Neural cell (in vitro differentiated cells): ENCODE data around the gene POLN.

ENCODE experiments used
- EZH2 ChIP-seq: fragments of 200-600, 300-800 bp; shearing (Covaris generic), sonication (generic); IDR thresholded peaks from 2 replicates; pipeline ENCODE4 v1.6.1; 2014; ENCODE audit warnings: antibody characterized with exemption, low read length, borderline replicate concordance, mild to moderate bottlenecking; ENCODE audit not compliant: insufficient read depth, poor library complexity, severe bottlenecking
- MXI1 ChIP-seq: fragments of 450-650 bp; conservative IDR thresholded peaks from 2 replicates; pipeline ENCODE4 v1.6.1; 2014; ENCODE audit warnings: antibody characterized with exemption, mild to moderate bottlenecking; ENCODE audit not compliant: poor library complexity, severe bottlenecking
- TF ChIP-seq, protein P1 (sequence below): fragments of 450-650 bp; IDR thresholded peaks from 2 replicates; pipeline ENCODE4 v1.5.1; 2014; ENCODE audit warnings: antibody characterized with exemption, mild to moderate bottlenecking, moderate library complexity; ENCODE audit not compliant: poor library complexity, severe bottlenecking

DNA sequence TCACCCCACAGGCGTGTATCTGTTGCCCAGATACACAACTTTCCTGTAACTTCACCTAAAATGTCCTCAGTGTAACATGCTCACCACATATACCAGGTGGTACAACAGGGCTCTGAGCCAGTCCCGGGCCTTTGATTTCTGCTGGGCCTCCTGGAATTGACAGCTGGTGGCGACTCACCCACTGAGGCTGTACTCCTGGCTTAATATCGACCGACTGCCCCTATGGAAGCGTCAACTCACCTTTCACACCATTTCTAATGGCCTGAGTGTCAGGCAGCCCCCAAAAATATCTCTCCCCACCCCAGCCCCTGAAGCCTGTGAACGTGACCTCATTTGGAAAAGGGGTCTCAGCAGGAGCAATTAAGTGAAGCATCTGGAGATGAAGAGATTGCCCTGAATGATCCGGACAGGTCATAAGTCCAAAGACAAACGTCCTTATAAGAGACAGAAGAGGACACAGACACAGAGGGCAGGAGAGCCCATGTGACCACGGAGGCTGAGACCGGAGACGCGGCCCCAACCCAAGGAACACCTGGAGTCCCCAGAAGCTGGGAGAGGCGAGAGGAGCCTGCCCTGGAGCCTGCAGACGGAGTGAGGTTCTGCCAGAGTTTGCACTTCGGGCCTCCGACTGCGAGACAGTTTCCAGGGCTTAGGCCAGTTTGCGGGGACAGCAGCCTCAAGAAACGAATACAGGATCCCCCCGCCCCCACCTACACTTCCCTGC is 32.6 kb upstream of the POLN start:
- TF ChIP-seq, protein P1, sequence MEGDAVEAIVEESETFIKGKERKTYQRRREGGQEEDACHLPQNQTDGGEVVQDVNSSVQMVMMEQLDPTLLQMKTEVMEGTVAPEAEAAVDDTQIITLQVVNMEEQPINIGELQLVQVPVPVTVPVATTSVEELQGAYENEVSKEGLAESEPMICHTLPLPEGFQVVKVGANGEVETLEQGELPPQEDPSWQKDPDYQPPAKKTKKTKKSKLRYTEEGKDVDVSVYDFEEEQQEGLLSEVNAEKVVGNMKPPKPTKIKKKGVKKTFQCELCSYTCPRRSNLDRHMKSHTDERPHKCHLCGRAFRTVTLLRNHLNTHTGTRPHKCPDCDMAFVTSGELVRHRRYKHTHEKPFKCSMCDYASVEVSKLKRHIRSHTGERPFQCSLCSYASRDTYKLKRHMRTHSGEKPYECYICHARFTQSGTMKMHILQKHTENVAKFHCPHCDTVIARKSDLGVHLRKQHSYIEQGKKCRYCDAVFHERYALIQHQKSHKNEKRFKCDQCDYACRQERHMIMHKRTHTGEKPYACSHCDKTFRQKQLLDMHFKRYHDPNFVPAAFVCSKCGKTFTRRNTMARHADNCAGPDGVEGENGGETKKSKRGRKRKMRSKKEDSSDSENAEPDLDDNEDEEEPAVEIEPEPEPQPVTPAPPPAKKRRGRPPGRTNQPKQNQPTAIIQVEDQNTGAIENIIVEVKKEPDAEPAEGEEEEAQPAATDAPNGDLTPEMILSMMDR, result no peak
- TF ChIP-seq EZH2 (no peak), MXI1 (no peak)
